ENCODE data around the gene HOATZ.

DNA sequence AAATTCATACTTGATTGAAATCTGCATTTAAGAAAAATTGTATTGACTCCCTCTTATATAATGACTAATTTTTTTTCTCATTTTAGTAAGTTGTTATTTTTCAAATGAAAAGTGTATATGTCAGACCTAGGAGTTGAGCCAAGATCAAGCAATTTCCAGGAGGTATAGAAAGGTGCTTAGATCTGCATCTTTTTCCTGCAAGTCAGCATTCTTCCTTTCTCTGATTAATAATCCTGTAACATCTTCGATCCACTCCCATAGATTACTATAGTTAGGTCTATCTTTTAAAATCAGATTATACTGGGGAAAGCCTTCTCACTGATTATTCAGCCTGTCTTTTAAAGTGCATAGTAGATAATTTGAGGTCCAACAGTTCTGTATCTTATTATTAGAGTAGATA is 12.7 kb downstream of the HOATZ start:
- TF ChIP-seq POLR2AphosphoS5 (IDR thresholded peaks at IDR 0.05) (no peak), POLR2A (IDR thresholded peaks at IDR 0.05) (no peak), EP300 (IDR thresholded peaks at IDR 0.05) (no peak)
- TF ChIP-seq, protein P1, sequence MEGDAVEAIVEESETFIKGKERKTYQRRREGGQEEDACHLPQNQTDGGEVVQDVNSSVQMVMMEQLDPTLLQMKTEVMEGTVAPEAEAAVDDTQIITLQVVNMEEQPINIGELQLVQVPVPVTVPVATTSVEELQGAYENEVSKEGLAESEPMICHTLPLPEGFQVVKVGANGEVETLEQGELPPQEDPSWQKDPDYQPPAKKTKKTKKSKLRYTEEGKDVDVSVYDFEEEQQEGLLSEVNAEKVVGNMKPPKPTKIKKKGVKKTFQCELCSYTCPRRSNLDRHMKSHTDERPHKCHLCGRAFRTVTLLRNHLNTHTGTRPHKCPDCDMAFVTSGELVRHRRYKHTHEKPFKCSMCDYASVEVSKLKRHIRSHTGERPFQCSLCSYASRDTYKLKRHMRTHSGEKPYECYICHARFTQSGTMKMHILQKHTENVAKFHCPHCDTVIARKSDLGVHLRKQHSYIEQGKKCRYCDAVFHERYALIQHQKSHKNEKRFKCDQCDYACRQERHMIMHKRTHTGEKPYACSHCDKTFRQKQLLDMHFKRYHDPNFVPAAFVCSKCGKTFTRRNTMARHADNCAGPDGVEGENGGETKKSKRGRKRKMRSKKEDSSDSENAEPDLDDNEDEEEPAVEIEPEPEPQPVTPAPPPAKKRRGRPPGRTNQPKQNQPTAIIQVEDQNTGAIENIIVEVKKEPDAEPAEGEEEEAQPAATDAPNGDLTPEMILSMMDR (IDR thresholded peaks at IDR 0.05) = no peak

Measured in gastroesophageal sphincter (tissue), 3 donors.